HT-29 (cell line): ENCODE data around the gene NDOR1. TPM values are rescaled to one million over a fixed set of nuclear protein-coding genes. Genes with fewer than 3 reads are reported as not detected.

Experiments
- DNase-seq: peaks from one replicate; pipeline ENCODE4 v3.0.0-alpha.2; 2015; ENCODE audit warnings: low spot score
- total RNA-seq: library from RNA; depleted of rRNA; stranded (reverse); fragments of >200 nt; shearing (Covaris generic); gene quantifications from 2 replicates; pipeline ENCODE4 v1.2.3, GENCODE V29; 2014

NDOR1 gene
- total RNA-seq, 1 experiment from 2014 or later, result 23.9 TPM

GRCh38 chr9:137182836-137183235 lies 22.7 kb upstream of the NDOR1 start:
- no peak for DNase-seq

GRCh38 chr9:137183980-137184595 lies 21.4 kb upstream of the NDOR1 start:
- DNase-seq, result no peak

GRCh38 chr9:137184881-137185660 lies 20.4 kb upstream of the NDOR1 start:
- DNase-seq, result no peak

GRCh38 chr9:137185921-137186320 lies 19.6 kb upstream of the NDOR1 start:
- no peak for DNase-seq

- no peak for DNase-seq
Measured at GRCh38 chr9:137186385-137186784, 19.1 kb upstream of the NDOR1 start.

GRCh38 chr9:137187386-137187785 lies 18.1 kb upstream of the NDOR1 start:
- DNase-seq, result no peak

- DNase-seq, result no peak
Measured at GRCh38 chr9:137188086-137188489, 17.4 kb upstream of the NDOR1 start.

GRCh38 chr9:137188490-137189296 lies 16.8 kb upstream of the NDOR1 start, which contains the start of the genes ANAPC2 and SSNA1:
Gene ANAPC2, minus strand, starts transcription at chr9:137188560. Its CDS starts 28 bp downstream, at chr9:137188532.
Gene SSNA1, plus strand, starts transcription at chr9:137188676. Its CDS starts 51 bp downstream, at chr9:137188727.
- peak; percentile 94 for DNase-seq

- DNase-seq, result no peak
Measured at GRCh38 chr9:137189297-137190295, 15.9 kb upstream of the NDOR1 start.

- DNase-seq, result peak; percentile 53
Measured at GRCh38 chr9:137190315-137190856, 15.1 kb upstream of the NDOR1 start.

- no peak for DNase-seq
Measured at GRCh38 chr9:137191245-137191644, 14.3 kb upstream of the NDOR1 start.

GRCh38 chr9:137191691-137192447 lies 13.6 kb upstream of the NDOR1 start:
- no peak for DNase-seq

GRCh38 chr9:137192448-137192780 lies 13.1 kb upstream of the NDOR1 start:
- no peak for DNase-seq

- DNase-seq, result no peak
Measured at GRCh38 chr9:137192859-137193258, 12.6 kb upstream of the NDOR1 start.

- DNase-seq, result no peak
Measured at GRCh38 chr9:137193771-137194170, 11.7 kb upstream of the NDOR1 start.

GRCh38 chr9:137194388-137194787 lies 11.1 kb upstream of the NDOR1 start:
- DNase-seq, result no peak

- DNase-seq, result peak; percentile 55
Measured at GRCh38 chr9:137194909-137195308, 10.6 kb upstream of the NDOR1 start.

GRCh38 chr9:137195525-137196220 lies 9.8 kb upstream of the NDOR1 start:
- DNase-seq, result peak; percentile 92
